Midbrain (tissue), 1 donor: ENCODE results near the gene MAEA.
"Not testable (repeated sequence)": the region's sequence is repeated elsewhere in the genome, so short reads cannot be mapped to it uniquely, and the experiment has no call there.

Experiments used
- DNase-seq: peaks from one replicate; lab custom pipeline; 2025; lab: John Stamatoyannopoulos, UW

Gene MAEA

DNA sequence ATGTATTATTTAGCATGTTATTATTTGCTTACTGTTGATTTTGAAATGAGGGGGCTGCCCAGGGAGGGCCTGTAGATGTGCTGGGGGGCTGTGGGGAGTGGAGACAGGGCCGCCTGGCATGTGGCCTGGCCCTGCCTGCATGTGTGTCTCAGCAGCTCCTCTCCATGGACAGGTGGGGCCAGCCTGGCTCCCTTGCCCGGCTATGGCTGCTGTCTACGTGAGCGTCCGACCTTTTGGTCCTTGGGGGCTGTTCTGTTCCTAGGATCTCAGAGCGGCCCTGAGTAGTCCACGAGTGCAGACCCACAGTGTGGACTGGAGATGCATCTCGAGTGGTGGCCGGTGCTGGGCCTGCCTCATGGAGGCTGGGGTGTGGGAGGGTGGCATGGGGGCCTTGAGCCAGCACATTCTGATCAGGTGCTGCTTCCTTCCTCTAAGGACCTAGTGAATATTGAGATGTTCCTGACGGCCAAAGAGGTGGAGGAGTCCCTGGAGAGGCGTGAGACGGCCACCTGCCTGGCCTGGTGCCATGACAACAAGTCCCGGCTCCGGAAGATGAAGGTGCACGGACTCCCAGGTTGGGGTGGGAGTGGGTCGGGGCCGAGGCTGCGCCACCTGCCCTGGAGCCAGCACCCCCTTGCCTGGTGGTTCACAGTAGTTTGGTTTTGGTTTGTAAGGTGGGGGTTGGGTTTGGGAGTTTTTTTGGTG is 32.4 kb downstream of the MAEA start:
- DNase-seq = no peak

DNA sequence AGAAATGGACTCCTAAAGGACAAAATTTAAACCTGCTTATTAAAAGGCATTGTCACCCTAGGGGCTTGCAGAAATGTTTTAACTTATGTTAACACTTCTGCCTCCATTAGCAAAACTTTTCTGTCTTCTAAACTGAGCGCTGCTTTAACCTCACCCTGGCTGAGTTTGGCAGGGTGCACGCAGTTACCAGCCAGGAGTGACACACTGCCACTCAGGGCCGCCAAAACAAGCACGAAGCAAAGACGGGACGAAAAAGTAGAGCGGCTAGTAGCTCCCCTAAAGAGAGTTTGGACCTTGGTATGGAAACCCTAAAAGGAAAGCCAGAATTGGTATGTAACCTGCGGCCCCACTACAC is 33.6 kb downstream of the MAEA start:
- DNase-seq = no peak

DNA sequence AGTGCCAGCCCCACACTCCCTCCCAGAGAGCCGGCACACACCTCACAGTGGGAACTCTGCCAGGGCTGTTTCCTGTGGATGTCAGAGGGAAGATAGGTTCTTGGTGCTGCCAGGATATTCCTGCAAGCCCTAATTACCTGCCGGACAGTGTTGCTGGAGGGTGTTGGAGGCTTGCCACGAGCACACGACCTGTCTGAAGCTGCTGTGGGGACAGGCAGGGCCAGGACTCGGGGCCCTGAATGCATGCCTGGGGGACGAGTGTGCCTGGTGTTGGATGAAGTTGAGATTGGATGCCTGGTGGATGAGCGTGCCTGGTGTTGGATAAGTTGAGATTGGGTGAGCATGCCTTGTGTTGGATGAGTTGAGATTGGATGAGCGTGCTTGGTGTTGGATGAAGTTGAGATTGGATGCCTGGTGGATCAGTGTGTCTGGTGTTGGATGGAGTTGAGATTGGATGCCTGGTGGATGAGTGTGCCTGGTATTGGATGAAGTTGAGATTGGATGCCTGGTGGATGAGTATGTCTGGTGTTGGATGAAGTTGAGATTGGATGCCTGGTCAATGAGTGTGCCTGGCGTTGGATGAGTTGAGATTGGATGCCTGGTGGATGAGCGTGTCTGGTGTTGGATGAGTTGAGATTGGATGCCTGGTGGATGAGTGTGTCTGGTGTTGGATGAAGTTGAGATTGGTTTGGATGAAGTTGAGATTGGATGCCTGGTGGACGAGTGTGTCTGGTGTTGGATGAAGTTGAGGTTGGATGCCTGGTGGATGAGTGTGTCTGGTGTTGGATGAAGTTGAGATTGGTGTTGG is 34.1 kb downstream of the MAEA start:
- no peak for DNase-seq

DNA sequence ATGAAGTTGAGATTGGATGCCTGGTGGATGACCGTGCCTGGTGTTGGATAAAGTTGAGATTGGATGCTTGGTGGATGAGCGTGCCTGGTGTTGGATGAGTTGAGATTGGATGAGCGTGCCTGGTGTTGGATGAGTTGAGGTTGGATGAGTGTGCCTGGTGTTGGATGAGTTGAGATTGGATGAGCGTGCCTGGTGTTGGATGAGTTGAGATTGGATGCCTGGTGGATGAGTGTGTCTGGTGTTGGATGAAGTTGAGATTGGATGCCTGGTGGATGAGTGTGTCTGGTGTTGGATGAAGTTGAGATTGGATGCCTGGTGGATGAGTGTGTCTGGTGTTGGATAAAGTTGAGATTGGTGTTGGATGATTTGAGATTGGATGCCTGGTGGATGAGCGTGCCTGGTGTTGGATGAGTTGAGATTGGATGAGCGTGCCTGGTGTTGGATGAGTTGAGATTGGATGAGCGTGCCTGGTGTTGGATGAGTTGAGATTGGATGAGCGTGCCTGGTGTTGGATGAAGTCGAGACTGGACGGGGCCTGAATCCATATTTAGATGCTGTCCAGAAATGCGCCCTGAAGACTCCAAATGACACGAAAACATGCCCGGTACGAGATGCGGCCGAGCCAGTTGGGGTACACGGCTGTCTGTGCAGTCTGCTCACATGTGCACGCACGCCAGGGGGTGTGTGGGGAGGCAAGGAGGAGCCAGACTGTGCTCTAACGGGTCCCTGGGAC is 34.9 kb downstream of the MAEA start:
- DNase-seq = not testable (repeated sequence)

DNA sequence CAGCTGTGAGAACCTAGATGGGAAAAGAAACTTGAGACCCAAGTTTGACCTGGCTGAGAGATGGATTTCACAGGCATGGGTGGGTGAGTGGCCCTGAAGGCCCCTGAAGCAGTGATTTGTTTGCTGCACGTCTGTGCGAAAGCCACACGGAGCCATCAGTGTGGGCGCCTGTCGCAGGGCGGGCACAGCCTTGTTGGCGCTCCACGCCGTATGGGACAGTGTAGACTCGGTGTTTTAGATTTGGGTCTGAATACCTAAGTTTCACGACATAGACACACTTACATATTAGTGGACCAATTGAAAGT is 35.4 kb downstream of the MAEA start:
- DNase-seq = no peak

DNA sequence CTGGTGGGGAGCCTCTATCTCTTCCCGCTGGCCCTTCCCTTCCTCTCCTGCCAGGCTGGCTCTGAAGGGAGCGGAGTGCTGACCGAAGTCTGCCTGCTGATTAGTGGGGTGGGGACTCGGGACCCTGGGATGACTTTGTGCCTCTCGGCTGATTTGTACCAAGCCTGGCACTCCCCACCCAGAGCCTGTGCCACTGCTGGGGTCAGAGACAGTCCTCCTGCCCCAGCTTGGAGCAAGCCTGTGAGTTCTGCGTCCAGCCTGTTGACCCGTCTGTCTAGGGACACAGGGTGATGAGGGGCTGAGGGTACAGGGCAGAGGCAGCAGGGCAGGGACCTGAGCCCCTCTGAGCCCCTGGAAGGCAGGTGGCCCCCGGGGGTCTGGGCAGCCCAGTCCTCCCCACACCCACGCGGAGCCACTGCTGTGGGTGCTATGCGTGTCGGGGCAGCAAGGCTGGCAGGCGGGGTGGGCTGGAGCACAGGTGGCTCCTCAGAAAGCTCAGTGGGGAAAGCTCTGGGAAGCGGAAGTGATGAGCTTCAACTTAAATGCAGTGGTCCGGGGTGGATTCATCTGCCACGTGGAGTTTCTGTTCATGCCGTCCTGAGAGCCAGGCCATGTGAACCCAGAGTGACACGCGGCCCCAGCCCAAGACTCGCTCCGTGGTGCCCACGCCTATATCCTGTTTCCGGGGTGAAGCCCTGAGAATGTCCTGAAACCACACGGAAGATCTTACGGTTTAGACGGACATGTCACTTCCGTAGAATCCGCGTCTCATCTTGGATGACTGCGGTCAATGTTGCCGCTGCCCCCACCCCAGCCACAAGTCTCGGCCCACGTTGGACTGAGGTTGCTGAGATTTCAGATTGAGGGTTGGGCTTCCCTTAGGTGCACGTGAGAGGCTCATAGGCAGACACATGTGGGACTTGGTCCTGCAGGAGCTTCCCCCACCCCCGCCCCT is 36.3 kb downstream of the MAEA start:
- no peak for DNase-seq

DNA sequence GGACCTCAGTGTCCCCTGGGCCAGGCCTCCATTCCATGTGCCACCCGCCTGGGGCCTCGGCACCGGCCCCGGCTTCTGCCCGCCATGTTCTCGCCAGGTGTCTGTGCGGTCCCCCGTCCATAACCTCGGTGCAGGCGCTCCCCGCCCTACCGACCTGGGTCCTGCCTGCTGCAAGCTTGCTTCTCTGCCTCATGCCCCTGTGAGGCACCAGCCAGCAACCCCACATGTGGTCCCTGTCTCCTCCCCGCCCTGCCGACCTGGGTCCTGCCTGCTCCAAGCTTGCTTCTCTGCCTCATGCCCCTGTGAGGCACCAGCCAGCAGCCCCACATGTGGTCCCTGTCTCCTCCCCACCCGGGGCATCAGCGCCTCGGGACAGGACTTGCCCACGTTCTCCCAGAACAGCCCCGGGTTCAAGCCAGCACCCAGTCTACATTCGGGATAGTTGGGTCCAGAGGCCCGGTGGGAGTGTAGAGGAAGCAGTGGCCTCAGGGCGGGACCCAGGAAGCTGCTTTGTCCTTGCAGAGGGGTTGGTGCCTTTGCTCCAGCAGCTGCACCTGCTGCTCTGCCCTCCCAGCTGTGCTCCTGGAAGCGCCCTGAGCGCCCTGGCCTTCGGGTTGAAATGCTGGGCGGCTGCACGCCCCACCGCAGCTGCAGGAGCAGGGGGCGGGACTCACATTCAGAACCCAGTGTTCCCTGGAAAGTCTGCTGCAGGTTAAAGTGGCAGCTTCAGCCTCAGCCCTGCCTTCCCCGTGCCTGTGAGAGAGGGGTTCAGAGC is 37.2 kb downstream of the MAEA start:
- DNase-seq = no peak

DNA sequence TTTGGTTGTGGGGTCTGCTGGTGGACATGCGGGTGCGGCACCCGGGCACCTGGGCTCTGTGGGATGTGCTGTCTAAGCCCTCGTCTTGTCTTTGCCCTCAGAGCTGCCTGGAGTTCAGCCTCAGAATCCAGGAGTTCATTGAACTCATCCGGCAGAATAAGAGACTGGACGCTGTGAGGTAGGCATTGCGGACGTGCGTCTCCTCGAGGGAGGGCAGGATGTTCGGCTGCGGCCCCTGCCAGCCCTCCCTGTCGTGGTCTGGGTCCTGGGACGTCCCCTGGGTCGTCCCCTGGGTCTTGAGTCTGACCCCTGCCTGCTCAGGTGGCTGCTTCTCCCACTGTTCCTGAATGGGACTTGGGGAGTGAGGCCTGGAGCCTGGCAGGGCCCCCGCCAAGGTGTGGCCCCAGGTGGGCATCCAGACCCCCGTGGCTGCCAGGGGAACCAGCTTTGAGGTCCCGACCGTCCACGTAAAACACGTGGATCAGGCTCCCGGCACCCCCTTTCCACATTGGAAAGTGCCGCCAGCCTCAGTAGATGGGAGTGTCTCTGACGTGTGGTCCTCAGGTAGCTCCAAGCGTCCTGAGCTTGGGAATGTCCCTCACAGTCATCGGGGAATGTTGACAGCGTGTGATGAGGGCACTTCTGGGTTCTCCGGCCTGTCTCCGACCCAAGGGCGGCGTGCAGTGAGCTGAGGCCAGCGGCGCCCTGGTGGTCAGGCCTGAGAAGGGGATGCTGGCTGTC is 38.0 kb downstream of the MAEA start:
- no peak for DNase-seq

DNA sequence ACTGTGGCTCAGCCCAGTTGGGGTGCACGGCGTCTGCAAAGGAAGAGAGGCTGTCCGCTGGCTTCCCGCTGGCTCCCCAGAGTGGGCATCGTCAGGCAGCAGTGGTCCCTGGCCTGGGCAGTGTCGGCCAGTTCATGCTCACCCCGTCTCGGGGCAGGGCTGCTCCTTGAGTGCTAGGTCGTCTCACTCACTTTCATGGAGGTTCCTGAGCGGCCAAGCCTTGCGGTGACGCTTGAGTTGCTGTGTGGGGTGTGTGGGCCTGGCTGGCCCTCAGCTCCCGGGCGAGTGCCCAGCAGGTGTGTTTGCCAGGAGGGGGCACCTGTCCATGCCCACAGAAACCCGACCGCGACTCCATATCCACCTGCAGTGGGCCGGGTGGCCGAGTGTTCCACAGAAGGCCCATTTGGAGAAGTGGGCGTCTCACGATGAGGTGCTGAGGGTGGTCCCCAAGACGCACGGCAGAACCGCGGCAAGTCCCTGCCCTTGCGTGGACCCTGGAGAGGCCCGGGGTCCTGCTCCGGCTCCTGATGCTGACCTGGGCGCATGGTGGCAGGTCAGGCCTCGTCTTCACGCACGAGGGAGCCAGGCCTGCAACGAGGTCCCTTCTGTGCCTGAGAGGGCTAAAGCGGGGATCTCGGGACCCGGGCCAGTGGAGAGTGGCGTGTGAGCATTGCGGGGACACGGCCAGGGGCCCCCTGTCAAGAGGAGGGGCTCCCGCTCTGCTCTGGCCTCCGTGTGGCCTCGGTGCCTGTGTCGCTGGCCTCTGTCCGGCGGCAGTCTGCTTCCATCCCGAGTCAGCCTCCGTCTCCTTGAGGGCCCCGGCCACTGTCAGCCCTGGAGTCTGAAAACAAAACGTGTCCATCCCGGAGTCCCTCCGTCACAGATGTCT is 38.8 kb downstream of the MAEA start:
- DNase-seq = no peak

DNA sequence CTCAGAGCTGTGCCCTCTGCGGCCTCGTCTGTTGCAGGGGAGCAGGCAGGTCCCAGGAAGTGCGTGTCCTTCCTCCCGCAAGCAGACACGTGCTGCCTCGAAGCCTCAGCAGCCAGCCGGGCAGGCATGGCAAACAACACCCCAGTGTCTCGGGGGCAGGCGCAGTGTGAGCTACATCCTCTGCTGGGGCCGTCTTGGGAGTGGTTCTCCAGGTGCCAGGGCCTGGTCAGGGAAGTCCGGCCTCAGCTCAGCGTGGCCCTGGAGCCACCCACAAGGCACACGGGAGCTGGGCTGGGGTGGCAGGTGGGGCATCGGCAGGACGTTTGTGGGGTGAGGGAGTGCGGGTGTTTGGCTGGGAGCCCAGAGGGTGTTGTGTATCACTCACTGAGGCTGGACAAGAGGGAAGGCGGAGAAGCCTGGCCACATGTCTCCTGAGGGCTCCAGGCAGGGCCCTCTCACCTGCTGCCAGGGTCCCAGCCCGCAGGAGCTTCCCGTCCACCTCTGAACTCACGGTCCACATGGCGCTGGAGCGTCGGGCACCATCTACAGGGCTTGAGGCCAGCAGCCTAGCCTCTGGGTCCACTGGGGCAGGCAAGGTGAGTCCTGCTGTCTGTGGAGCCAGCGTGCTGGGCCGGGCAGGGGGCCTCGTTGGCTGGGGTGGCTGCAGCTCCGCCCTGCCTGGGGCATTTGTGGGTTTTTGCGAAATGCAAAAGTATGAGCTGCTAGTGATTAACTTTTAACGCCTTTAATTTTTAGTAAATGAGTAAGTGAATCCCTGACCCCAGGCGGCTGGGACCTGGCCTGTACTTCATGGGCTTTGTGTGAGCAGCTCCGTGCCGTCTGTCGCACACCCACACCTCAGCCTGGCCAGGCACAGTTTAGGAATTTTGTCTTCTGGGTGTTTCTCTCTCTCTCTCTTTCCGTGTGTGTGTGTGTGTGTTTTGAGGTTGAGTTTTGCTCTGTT is 40.0 kb downstream of the MAEA start:
- no peak for DNase-seq

DNA sequence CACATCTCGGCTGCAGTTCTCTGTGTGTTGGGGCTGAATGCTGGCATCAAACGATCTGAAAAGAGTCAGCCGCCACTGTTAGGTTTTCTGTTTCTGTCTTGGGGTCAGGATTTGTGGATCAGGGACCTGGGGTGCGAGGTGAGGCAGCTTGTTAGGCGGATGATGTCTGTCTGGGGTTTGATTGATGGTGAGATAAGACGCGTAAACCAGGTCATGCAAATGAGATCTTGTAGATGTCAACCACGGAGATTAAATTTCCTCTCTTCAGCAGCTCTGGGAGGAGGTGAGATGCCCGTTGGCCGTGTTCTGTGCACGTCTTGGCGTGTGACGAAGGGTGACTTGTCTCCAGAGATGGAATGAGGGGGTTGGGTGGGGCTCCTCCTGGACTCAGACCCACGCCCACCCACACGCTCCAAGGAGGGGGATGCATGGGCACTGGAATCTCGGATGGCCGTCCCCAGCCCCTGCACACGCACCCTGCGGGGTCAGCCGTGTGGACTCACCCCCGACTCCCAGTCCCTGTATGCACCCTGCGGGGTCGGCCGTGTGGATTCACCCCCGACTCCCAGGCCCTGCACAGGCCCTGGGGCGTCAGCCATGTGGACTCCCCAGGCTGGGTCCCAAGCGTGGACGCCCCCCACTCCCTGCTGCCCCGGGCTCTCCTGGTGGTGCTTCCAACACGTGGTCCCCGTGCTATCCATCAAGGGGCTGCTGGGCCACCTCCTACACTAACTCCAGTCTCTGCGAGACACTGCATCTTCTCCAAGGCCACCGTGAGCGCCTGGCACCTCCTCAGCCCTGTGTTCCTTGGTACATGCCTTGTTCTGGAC is 41.3 kb downstream of the MAEA start:
- no peak for DNase-seq

DNA sequence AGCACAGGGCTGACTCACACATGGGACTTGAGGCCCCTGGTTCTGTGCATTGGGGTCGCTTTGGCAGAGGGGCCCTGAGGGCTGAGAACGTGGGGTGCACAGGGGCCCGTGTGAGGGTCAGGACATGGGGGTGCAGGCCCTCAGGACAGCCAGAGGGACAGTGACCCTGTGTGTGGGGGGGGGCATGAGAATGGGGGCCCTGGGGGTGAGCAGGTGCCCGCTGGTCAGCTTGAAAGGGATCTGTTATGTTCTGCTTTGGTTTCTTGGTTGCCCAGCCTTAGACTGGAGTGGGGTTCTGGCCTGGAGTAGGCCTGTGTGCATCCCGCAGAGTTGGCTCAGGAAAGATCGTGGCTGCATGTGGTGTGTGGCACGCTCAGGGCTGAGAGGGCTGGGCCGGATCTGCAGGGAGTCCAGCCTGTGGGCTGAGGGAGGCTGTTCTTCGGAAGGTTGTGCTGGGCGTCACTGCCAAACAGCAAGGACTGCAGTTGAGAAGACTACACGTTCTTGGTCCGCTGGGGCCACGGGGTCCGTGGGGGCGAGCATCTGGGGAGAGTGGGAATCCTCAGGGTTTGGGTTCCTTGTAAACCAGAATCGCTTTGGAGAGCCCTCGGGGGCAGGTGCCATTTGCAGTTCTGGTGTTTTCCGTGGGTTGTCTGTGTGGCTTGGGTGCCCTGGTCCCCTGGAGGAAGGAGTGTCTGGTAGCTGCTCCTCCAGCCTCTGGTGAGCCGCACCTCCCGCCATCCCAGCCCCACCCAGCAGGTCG is 42.1 kb downstream of the MAEA start:
- DNase-seq = no peak

DNA sequence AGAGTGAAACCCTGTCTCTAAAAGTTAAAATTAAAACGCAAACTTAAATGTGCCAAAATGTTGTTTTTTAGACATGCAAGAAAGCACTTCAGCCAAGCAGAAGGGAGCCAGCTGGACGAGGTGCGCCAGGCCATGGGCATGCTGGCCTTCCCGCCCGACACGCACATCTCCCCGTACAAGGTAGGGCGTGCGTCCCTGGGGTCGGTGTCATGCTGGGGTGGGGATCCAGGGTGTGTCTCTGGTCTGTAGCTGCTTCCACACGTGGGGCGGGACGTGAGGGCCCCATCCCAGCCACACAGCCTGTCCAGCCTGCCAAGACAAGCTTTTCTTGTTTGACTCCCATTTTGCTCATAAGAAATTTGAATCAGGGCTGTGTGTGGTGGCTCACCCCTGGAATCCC is 43.0 kb downstream of the MAEA start:
- no peak for DNase-seq

DNA sequence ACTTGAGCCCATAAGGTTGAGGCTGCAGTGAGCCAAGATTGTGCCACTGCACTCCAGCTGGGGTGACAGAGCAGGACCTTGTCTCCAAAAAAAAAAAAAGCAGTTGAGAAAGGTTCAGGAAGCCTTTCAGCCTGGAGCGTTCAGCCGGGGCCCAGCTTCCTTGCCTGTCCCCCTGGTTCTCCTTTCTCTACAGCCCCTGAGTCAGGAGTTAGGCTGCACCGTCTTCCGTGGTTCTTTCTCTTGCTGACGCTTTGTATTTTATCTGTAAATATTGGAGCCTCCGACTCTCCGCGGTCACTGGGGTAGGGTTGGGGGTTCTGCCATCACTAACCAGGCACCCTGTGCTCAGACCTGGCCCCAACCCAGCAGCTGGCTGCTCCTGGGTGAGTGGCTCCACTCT is 43.6 kb downstream of the MAEA start:
- DNase-seq = no peak

DNA sequence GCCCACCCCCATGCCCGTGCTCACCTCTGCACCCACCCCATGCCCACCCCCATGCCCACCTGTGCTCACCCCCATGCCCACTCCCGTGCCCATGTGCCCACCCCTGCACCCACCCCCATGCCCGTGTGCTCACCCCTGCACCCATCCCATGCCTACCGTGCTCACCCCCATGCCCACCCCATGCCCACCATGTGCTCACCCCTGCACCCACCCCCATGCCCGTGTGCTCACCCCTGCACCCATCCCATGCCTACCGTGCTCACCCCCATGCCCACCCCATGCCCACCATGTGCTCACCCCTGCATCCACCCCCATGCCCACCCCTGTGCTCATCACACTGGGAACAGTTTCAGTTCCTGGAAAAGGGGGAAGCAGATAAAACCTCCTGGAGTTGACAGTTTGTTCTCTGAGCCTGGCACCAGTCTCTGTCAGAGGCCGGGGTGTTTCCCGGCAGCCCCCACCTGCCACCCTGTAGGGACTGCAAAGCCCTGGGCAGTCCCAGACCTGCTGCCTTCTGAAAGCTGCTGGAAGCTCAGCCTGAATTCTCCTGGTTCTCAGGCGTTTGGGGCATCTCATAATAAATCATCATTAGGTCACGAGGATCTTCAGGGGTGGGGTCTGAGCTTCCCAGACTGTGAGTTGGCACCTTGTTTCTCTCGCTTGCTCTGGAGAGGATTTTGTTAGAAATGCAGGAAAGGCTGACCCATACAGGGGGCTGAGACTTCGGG is 44.3 kb downstream of the MAEA start:
- not testable (repeated sequence) for DNase-seq

DNA sequence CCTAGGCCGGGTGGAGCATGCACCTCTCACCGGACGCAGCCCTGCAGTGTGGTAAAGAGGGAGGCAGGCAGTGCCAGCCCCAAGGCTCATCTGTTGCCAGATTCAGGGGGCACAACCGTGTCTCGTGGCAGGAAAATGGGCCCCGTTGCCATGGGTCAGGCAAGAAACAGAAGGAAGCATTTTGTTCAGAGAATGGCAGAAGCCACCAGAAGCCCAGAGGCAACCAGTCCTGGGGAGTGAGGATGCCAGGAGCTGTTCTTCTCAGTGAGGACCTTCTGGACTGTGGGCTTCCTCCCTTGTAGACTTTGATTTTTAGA is 44.8 kb downstream of the MAEA start:
- DNase-seq = peak; percentile 39
